Measurements from ENCODE around the gene ATP8A2. TPM values are rescaled to one million over a fixed set of nuclear protein-coding genes. Genes with fewer than 3 reads are reported as not detected.

The ATP8A2 gene
- total RNA-seq, 1 donor from 2014 or later, result 39.1 TPM

- Mint-ChIP-seq H3K27me3 (ENCODE audit: low read depth) (no peaks in the 10 kb centered on the region), H3K4me3 (no peak overlapping the region), H3K4me1 (peaks cover 5% of the 10 kb centered on the region), H3K9me3 (peaks cover 48% of the 10 kb centered on the region), H3K27ac (no peak overlapping the region), H3K36me3 (peaks cover 23% of the 10 kb centered on the region)
- DNase-seq (ENCODE audit: low spot score in 2 of 2, unreplicated experiment in 2 of 2), result no peak
- no peak for TF ChIP-seq CTCF (IDR thresholded peaks at IDR 0.05; ENCODE audit: unreplicated experiment)
These were observed 277.3 kb downstream of the ATP8A2 start for GRCh38 chr13:25649001-25649633.

- no peak for DNase-seq (ENCODE audit: low spot score in 2 of 2, unreplicated experiment in 2 of 2)
- peaks cover 16% of the 10 kb centered on the region for H3K9me3 Mint-ChIP-seq
- H3K27ac Mint-ChIP-seq, result peak overlapping the region; percentile 62
- no peaks in the 10 kb centered on the region for H3K27me3 Mint-ChIP-seq (ENCODE audit: low read depth)
- H3K4me1 Mint-ChIP-seq, result peaks cover 13% of the 10 kb centered on the region
- H3K4me3 Mint-ChIP-seq, result no peak overlapping the region
- H3K36me3 Mint-ChIP-seq, result peaks cover 13% of the 10 kb centered on the region
- no peak for TF ChIP-seq CTCF (IDR thresholded peaks at IDR 0.05; ENCODE audit: unreplicated experiment)
These were observed 281.0 kb downstream of the ATP8A2 start for GRCh38 chr13:25652764-25653163.

GRCh38 chr13:25654322-25654721 lies 282.5 kb downstream of the ATP8A2 start:
- H3K27ac Mint-ChIP-seq, result no peak overlapping the region
- DNase-seq (ENCODE audit: low spot score in 2 of 2, unreplicated experiment in 2 of 2), result no peak
- H3K4me3 Mint-ChIP-seq, result no peak overlapping the region
- H3K9me3 Mint-ChIP-seq, result peaks cover 5% of the 10 kb centered on the region
- peaks cover 4% of the 10 kb centered on the region for H3K36me3 Mint-ChIP-seq
- no peak for TF ChIP-seq CTCF (IDR thresholded peaks at IDR 0.05; ENCODE audit: unreplicated experiment)
- peaks cover 23% of the 10 kb centered on the region for H3K4me1 Mint-ChIP-seq
- no peaks in the 10 kb centered on the region for H3K27me3 Mint-ChIP-seq (ENCODE audit: low read depth)

GRCh38 chr13:25657157-25657556 lies 285.4 kb downstream of the ATP8A2 start:
- Mint-ChIP-seq H3K4me1 (peaks cover 26% of the 10 kb centered on the region), H3K27ac (peak overlapping the region; percentile 13), H3K4me3 (no peak overlapping the region), H3K9me3 (peaks cover 5% of the 10 kb centered on the region), H3K27me3 (ENCODE audit: low read depth) (no peaks in the 10 kb centered on the region), H3K36me3 (peaks cover 4% of the 10 kb centered on the region)
- no peak for TF ChIP-seq CTCF (IDR thresholded peaks at IDR 0.05; ENCODE audit: unreplicated experiment)
- DNase-seq (ENCODE audit: low spot score in 2 of 2, unreplicated experiment in 2 of 2), result no peak

- DNase-seq (ENCODE audit: low spot score in 2 of 2, unreplicated experiment in 2 of 2), result no peak
- peaks cover 4% of the 10 kb centered on the region for H3K36me3 Mint-ChIP-seq
- peak overlapping the region; percentile 9 for H3K4me3 Mint-ChIP-seq
- H3K27me3 Mint-ChIP-seq (ENCODE audit: low read depth), result no peaks in the 10 kb centered on the region
- H3K9me3 Mint-ChIP-seq, result no peaks in the 10 kb centered on the region
- peaks cover 20% of the 10 kb centered on the region for H3K4me1 Mint-ChIP-seq
- H3K27ac Mint-ChIP-seq, result peak overlapping the region; percentile 87
- TF ChIP-seq CTCF (IDR thresholded peaks at IDR 0.05; ENCODE audit: unreplicated experiment), result peak; percentile 18
These were observed 287.5 kb downstream of the ATP8A2 start for GRCh38 chr13:25659091-25659795.

Data from mesothelial cell of epicardium (in vitro differentiated cells).